ENCODE results near the gene GALNT15.

DNA sequence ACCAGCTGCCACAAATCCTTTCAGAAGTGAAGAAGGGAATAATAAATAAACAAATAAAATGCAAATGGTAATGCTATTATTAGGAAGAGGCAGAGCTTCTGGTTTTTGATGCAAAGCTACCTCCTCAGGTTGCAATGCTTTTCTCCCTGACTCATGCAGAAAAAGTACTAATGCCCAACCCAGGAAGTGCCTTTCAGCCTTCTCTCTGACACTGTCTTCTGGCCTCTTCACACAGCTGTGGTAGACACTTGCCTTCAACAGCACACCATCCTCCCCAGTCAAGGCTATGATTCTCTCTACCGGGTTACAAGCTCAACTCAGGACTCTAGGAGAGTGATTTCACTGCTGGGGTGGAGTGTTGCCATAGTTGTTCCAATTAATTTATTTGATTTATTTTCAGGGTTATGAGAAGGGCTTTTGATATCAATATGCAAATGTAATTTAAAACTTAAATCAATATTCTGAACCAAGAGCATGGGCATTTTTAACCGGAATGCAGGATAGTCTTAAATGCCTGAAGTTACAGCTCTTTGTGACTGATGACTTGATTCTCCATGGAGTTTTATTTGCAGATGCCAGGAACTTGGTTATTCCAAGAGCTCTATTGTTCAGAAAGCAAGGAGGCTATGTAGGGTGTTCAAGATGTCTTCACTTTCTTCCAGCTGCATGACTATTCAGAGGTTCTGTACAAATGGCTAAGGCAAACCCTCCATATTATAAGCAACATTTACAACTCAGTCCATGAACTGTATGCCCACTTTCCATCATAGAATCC is 27.1 kb upstream of the GALNT15 start:
- TF ChIP-seq, protein P1, sequence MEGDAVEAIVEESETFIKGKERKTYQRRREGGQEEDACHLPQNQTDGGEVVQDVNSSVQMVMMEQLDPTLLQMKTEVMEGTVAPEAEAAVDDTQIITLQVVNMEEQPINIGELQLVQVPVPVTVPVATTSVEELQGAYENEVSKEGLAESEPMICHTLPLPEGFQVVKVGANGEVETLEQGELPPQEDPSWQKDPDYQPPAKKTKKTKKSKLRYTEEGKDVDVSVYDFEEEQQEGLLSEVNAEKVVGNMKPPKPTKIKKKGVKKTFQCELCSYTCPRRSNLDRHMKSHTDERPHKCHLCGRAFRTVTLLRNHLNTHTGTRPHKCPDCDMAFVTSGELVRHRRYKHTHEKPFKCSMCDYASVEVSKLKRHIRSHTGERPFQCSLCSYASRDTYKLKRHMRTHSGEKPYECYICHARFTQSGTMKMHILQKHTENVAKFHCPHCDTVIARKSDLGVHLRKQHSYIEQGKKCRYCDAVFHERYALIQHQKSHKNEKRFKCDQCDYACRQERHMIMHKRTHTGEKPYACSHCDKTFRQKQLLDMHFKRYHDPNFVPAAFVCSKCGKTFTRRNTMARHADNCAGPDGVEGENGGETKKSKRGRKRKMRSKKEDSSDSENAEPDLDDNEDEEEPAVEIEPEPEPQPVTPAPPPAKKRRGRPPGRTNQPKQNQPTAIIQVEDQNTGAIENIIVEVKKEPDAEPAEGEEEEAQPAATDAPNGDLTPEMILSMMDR (conservative IDR thresholded peaks at IDR 0.05 in 1 of 2, IDR thresholded peaks at IDR 0.05 in 1 of 2; ENCODE audit: low read depth in 1 of 2, low read length in 2 of 2) = no peak
- TF ChIP-seq EZH2 (IDR thresholded peaks at IDR 0.05; ENCODE audit: low read length, missing control alignments) = no peak

Measured in fibroblast of lung (primary cell).